ENCODE results near the gene PRKCE. TPM values are rescaled to one million over a fixed set of nuclear protein-coding genes. Genes with fewer than 3 reads are reported as not detected.

The PRKCE gene
- total RNA-seq, 2 experiments from 2014 or later = 6.1 to 8.0 TPM

GRCh38 chr2:45753381-45753780 is 101.9 kb downstream of the PRKCE start:
- Mint-ChIP-seq H3K4me1 (peaks cover 13% of the 10 kb centered on the region), H3K36me3 (no peaks in the 10 kb centered on the region), H3K4me3 (no peak overlapping the region), H3K9me3 (no peaks in the 10 kb centered on the region), H3K27ac (no peak overlapping the region), H3K27me3 (no peaks in the 10 kb centered on the region)
- no peak for DNase-seq

GRCh38 chr2:45754131-45755010 is 102.9 kb downstream of the PRKCE start:
- Mint-ChIP-seq H3K27ac (no peak overlapping the region), H3K4me3 (no peak overlapping the region), H3K27me3 (no peaks in the 10 kb centered on the region), H3K36me3 (no peaks in the 10 kb centered on the region), H3K9me3 (no peaks in the 10 kb centered on the region), H3K4me1 (peaks cover 11% of the 10 kb centered on the region)
- DNase-seq = no peak

- peaks cover 3% of the 10 kb centered on the region for H3K4me1 Mint-ChIP-seq
- H3K9me3 Mint-ChIP-seq = no peaks in the 10 kb centered on the region
- no peak overlapping the region for H3K27ac Mint-ChIP-seq
- no peak for DNase-seq
- H3K36me3 Mint-ChIP-seq = no peaks in the 10 kb centered on the region
- no peaks in the 10 kb centered on the region for H3K27me3 Mint-ChIP-seq
- no peak overlapping the region for H3K4me3 Mint-ChIP-seq
Observed at GRCh38 chr2:45755585-45756335, 104.3 kb downstream of the PRKCE start.

DNA sequence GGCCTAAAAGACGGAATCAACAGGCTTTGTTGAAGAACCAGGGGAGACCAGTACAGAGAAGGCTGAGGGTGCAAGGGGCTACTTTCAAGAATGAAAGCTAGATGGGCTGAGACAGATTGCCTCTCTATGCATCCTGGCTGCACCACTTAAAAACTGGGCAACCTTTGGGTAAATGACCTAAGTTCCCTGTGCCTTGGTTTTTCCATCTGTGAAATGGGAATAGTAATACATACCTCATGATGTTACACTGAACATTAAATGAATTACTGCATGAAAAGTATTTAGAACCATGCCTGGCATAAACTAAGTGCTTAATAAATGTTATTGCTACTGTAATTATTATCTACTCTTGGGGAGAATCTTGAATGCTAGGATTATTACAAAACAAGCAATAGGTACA is 106.5 kb downstream of the PRKCE start:
- DNase-seq = no peak
- no peaks in the 10 kb centered on the region for H3K36me3 Mint-ChIP-seq
- H3K9me3 Mint-ChIP-seq = no peaks in the 10 kb centered on the region
- no peak overlapping the region for H3K4me3 Mint-ChIP-seq
- no peaks in the 10 kb centered on the region for H3K4me1 Mint-ChIP-seq
- H3K27me3 Mint-ChIP-seq = no peaks in the 10 kb centered on the region
- no peak overlapping the region for H3K27ac Mint-ChIP-seq

- DNase-seq = no peak
- Mint-ChIP-seq H3K36me3 (no peaks in the 10 kb centered on the region), H3K27me3 (no peaks in the 10 kb centered on the region), H3K4me3 (no peak overlapping the region), H3K27ac (no peak overlapping the region), H3K4me1 (no peaks in the 10 kb centered on the region), H3K9me3 (no peaks in the 10 kb centered on the region)
Observed at GRCh38 chr2:45759310-45759851, 107.9 kb downstream of the PRKCE start.

GRCh38 chr2:45761635-45762034 is 110.2 kb downstream of the PRKCE start:
- Mint-ChIP-seq H3K4me1 (no peaks in the 10 kb centered on the region), H3K9me3 (no peaks in the 10 kb centered on the region), H3K27me3 (no peaks in the 10 kb centered on the region), H3K4me3 (no peak overlapping the region), H3K36me3 (no peaks in the 10 kb centered on the region), H3K27ac (no peak overlapping the region)
- DNase-seq = no peak

DNA sequence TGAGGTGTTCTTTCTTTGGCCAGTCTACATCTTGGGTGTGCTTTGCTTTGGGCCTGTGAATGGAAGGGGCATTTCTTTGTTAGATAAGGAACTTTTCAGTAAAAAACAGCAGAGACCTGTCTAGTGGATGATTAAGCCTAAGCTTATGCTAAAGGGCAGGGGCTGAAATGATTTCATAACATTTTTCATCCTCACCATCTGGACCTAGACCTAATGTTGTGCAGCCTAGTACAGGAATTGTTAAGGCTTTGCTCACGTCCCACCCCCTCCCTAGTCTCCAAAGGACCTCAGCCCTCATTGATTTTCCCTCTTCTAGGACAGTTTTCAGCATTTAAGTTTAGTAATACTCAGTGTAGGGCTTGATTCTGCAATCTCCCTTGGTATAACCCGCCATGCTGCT is 111.8 kb downstream of the PRKCE start:
- Mint-ChIP-seq H3K36me3 (no peaks in the 10 kb centered on the region), H3K27me3 (no peaks in the 10 kb centered on the region), H3K4me1 (no peaks in the 10 kb centered on the region), H3K27ac (no peak overlapping the region), H3K4me3 (no peak overlapping the region), H3K9me3 (no peaks in the 10 kb centered on the region)
- DNase-seq = no peak

DNA sequence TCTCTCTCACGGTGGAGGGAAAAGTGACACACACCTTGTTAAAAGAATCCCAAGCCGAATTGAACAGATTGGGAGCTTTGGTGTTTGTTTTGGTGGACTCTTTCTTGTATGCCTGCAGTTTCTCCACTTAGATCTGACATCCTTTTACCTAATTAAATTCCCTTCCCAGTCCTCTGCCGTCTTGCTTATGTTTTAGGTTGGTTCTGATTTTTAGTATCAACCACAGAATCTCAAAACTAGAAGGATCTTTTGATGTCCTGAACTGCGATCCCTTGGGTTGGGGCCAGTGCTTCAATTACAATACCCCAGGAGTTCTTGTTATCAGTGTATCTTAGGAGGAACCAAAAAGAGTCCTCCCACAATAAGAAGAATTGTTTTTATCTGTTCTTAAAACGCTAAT is 112.3 kb downstream of the PRKCE start:
- no peaks in the 10 kb centered on the region for H3K27me3 Mint-ChIP-seq
- H3K36me3 Mint-ChIP-seq = no peaks in the 10 kb centered on the region
- no peak overlapping the region for H3K27ac Mint-ChIP-seq
- no peaks in the 10 kb centered on the region for H3K4me1 Mint-ChIP-seq
- no peak overlapping the region for H3K4me3 Mint-ChIP-seq
- no peak for DNase-seq
- no peaks in the 10 kb centered on the region for H3K9me3 Mint-ChIP-seq

GRCh38 chr2:45765007-45765727 is 113.7 kb downstream of the PRKCE start:
- Mint-ChIP-seq H3K27me3 (no peaks in the 10 kb centered on the region), H3K36me3 (no peaks in the 10 kb centered on the region), H3K9me3 (no peaks in the 10 kb centered on the region), H3K4me1 (no peaks in the 10 kb centered on the region), H3K27ac (no peak overlapping the region), H3K4me3 (no peak overlapping the region)
- DNase-seq = no peak

- H3K27ac Mint-ChIP-seq = no peak overlapping the region
- H3K4me1 Mint-ChIP-seq = no peaks in the 10 kb centered on the region
- H3K36me3 Mint-ChIP-seq = no peaks in the 10 kb centered on the region
- no peaks in the 10 kb centered on the region for H3K9me3 Mint-ChIP-seq
- H3K4me3 Mint-ChIP-seq = no peak overlapping the region
- no peaks in the 10 kb centered on the region for H3K27me3 Mint-ChIP-seq
- no peak for DNase-seq
Observed at GRCh38 chr2:45765728-45766254, 114.3 kb downstream of the PRKCE start.

GRCh38 chr2:45768208-45768607 is 116.7 kb downstream of the PRKCE start:
- no peak overlapping the region for H3K27ac Mint-ChIP-seq
- no peak overlapping the region for H3K4me3 Mint-ChIP-seq
- no peak for DNase-seq
- H3K27me3 Mint-ChIP-seq = no peaks in the 10 kb centered on the region
- no peaks in the 10 kb centered on the region for H3K9me3 Mint-ChIP-seq
- H3K4me1 Mint-ChIP-seq = peaks cover 3% of the 10 kb centered on the region
- no peaks in the 10 kb centered on the region for H3K36me3 Mint-ChIP-seq

- H3K27ac Mint-ChIP-seq = no peak overlapping the region
- H3K27me3 Mint-ChIP-seq = no peaks in the 10 kb centered on the region
- H3K4me1 Mint-ChIP-seq = peaks cover 3% of the 10 kb centered on the region
- no peaks in the 10 kb centered on the region for H3K9me3 Mint-ChIP-seq
- H3K4me3 Mint-ChIP-seq = no peak overlapping the region
- no peaks in the 10 kb centered on the region for H3K36me3 Mint-ChIP-seq
- no peak for DNase-seq
Observed at GRCh38 chr2:45769056-45769455, 117.6 kb downstream of the PRKCE start.

- Mint-ChIP-seq H3K9me3 (no peaks in the 10 kb centered on the region), H3K36me3 (no peaks in the 10 kb centered on the region), H3K4me1 (peaks cover 3% of the 10 kb centered on the region), H3K27me3 (no peaks in the 10 kb centered on the region), H3K27ac (no peak overlapping the region), H3K4me3 (no peak overlapping the region)
- no peak for DNase-seq
Observed at GRCh38 chr2:45769854-45770576, 118.5 kb downstream of the PRKCE start.

- Mint-ChIP-seq H3K4me1 (peaks cover 3% of the 10 kb centered on the region), H3K27ac (no peak overlapping the region), H3K9me3 (no peaks in the 10 kb centered on the region), H3K27me3 (no peaks in the 10 kb centered on the region), H3K4me3 (no peak overlapping the region), H3K36me3 (no peaks in the 10 kb centered on the region)
- no peak for DNase-seq
Observed at GRCh38 chr2:45770811-45771210, 119.3 kb downstream of the PRKCE start.

Measured in activated naive CD8-positive, alpha-beta T cell treated with anti-CD3 and anti-CD28 coated beads for 36 hours (primary cell).